Measurements from ENCODE around the gene LCLAT1. TPM values are rescaled to one million over a fixed set of nuclear protein-coding genes. Genes with fewer than 3 reads are reported as not detected.

Gene LCLAT1
- total and polyA plus RNA-seq, 4 donors: 2.4 to 14.6 (median 10.7) TPM

- H3K9me3 ChIP-seq (ENCODE audit: control insufficient read depth in 4 of 4, low read length in 3 of 4): no peaks in the 10 kb centered on the region
- no peaks in the 10 kb centered on the region for H3K27me3 ChIP-seq (ENCODE audit: control insufficient read depth in 4 of 4, insufficient read depth in 4 of 4, low read length in 3 of 4)
- no peaks in the 10 kb centered on the region for H3K4me1 ChIP-seq (ENCODE audit: control insufficient read depth in 4 of 4, insufficient read depth in 4 of 4, low read length in 3 of 4)
- no peak overlapping the region for H3K9ac ChIP-seq (ENCODE audit: low read depth in 1 of 2, low read length in 2 of 2)
- H3K36me3 ChIP-seq (ENCODE audit: control insufficient read depth in 4 of 4, insufficient read depth in 3 of 4, low read depth in 1 of 4, low read length in 3 of 4): no peaks in the 10 kb centered on the region
- TF ChIP-seq ATF3 (IDR thresholded peaks at IDR 0.05) (no peak), YY1 (IDR thresholded peaks at IDR 0.05) (no peak), FOXA2 (IDR thresholded peaks at IDR 0.05) (no peak), FOXA1 (IDR thresholded peaks at IDR 0.05) (no peak), JUND (IDR thresholded peaks at IDR 0.05) (no peak), NR2F2 (IDR thresholded peaks at IDR 0.05) (no peak), TAF1 (conservative IDR thresholded peaks at IDR 0.05) (no peak), SP1 (IDR thresholded peaks at IDR 0.05) (no peak), GABPA (IDR thresholded peaks at IDR 0.05 in 1 of 2, conservative IDR thresholded peaks at IDR 0.05 in 1 of 2) (no peak), HNF4G (IDR thresholded peaks at IDR 0.05) (no peak), EGR1 (IDR thresholded peaks at IDR 0.05; ENCODE audit: low read depth in 2 of 2) (no peak), REST (IDR thresholded peaks at IDR 0.05) (no peak), ZBTB33 (IDR thresholded peaks at IDR 0.05) (no peak), RAD21 (IDR thresholded peaks at IDR 0.05) (no peak)
- TF ChIP-seq, protein P1, sequence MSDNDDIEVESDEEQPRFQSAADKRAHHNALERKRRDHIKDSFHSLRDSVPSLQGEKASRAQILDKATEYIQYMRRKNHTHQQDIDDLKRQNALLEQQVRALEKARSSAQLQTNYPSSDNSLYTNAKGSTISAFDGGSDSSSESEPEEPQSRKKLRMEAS (IDR thresholded peaks at IDR 0.05): no peak
- TF ChIP-seq, protein P2, sequence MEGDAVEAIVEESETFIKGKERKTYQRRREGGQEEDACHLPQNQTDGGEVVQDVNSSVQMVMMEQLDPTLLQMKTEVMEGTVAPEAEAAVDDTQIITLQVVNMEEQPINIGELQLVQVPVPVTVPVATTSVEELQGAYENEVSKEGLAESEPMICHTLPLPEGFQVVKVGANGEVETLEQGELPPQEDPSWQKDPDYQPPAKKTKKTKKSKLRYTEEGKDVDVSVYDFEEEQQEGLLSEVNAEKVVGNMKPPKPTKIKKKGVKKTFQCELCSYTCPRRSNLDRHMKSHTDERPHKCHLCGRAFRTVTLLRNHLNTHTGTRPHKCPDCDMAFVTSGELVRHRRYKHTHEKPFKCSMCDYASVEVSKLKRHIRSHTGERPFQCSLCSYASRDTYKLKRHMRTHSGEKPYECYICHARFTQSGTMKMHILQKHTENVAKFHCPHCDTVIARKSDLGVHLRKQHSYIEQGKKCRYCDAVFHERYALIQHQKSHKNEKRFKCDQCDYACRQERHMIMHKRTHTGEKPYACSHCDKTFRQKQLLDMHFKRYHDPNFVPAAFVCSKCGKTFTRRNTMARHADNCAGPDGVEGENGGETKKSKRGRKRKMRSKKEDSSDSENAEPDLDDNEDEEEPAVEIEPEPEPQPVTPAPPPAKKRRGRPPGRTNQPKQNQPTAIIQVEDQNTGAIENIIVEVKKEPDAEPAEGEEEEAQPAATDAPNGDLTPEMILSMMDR (IDR thresholded peaks at IDR 0.05; ENCODE audit: low read depth, low read length, missing input control): no peak
- peak; percentile 9 for DNase-seq (ENCODE audit: low spot score)
- no peak overlapping the region for H3K4me3 ChIP-seq (ENCODE audit: low read depth in 1 of 3, low read length in 3 of 3)
- H3K27ac ChIP-seq (ENCODE audit: low read depth in 1 of 2, low read length in 2 of 2): no peak overlapping the region
- 84% methylated on average over 12 of the region's 12 CpGs for WGBS
Measured at GRCh38 chr2:30679426-30680088, 232.5 kb downstream of the LCLAT1 start.
